Activated B cell treated with CpG ODN at 0.5 μM for 24 hours (primary cell): Measurements from ENCODE around the gene SLC24A2. TPM values are rescaled to one million over a fixed set of nuclear protein-coding genes. Genes with fewer than 3 reads are reported as not detected.

Experiments used
- ATAC-seq: fragments of 200-7000 bp; cut with Tn5 transposase; one replicate; pipeline ENCODE4 v1.10.0; 2021; ENCODE audit warnings: low read depth, mild to moderate bottlenecking, moderate library complexity
- CTCF ChIA-PET: fragments of 350-600 bp; sonication (Branson Sonifier 250); formaldehyde crosslinking; loops from one replicate; lab custom pipeline; 2021; ENCODE audit warnings: antibody characterized with exemption; lab: Charles Lee
- POLR2A ChIA-PET: fragments of 350-600 bp; sonication (Branson Sonifier 250); formaldehyde crosslinking; loops from one replicate; lab custom pipeline; 2021; ENCODE audit warnings: antibody characterized with exemption; lab: Charles Lee
- DNase-seq: peaks from one replicate; pipeline ENCODE4 v3.0.0; 2022
- H3K27ac Mint-ChIP-seq: one replicate; pipeline ENCODE4 v1.8.0; 2020; ENCODE audit warnings: mixed read lengths
- H3K27me3 Mint-ChIP-seq: one replicate; pipeline ENCODE4 v1.8.0; 2021; ENCODE audit warnings: mixed read lengths
- H3K36me3 Mint-ChIP-seq: one replicate; pipeline ENCODE4 v1.8.0; 2021; ENCODE audit warnings: low read depth, mixed read lengths
- H3K4me1 Mint-ChIP-seq: one replicate; pipeline ENCODE4 v1.8.0; 2021; ENCODE audit warnings: mixed read lengths
- H3K4me3 Mint-ChIP-seq: one replicate; pipeline ENCODE4 v1.8.0; 2020; ENCODE audit warnings: mild to moderate bottlenecking, mixed read lengths
- H3K9me3 Mint-ChIP-seq: one replicate; pipeline ENCODE4 v1.8.0; 2020; ENCODE audit warnings: mixed read lengths
- CTCF ChIP-seq: fragments of 200-600 bp; IDR thresholded peaks from one replicate; pipeline ENCODE4 v1.8.0; 2022; ENCODE audit warnings: antibody characterized with exemption, mild to moderate bottlenecking
- intact Hi-C: fragments of 100-400 bp; cut with micrococcal nuclease; formaldehyde crosslinking; loops from one replicate; pipeline ENCODE4 v1.15.1; 2024
- total RNA-seq: library from RNA; stranded (reverse); gene quantifications from 2 replicates; pipeline ENCODE4 v1.2.3, GENCODE V29; 2022

Gene SLC24A2
- total RNA-seq, 1 donor from 2014 or later, result not detected

- TF ChIP-seq CTCF, result no peak
- no peaks in the 10 kb centered on the region for H3K36me3 Mint-ChIP-seq
- DNase-seq (no peak), ATAC-seq (no peak)
- intact Hi-C loops, result no loop called here
- ChIA-PET CTCF (no interaction called here), POLR2A (no interaction called here)
- no peak overlapping the region for H3K27ac Mint-ChIP-seq
- no peaks in the 10 kb centered on the region for H3K27me3 Mint-ChIP-seq
- H3K4me3 Mint-ChIP-seq, result no peak overlapping the region
- peaks cover 17% of the 10 kb centered on the region for H3K9me3 Mint-ChIP-seq
- no peaks in the 10 kb centered on the region for H3K4me1 Mint-ChIP-seq
These were observed 23.4 kb upstream of the SLC24A2 start for GRCh38 chr9:19812194-19812593.

- intact Hi-C loops, result no loop called here
- Mint-ChIP-seq H3K27ac (no peak overlapping the region), H3K27me3 (no peaks in the 10 kb centered on the region), H3K4me3 (no peak overlapping the region), H3K4me1 (no peaks in the 10 kb centered on the region), H3K36me3 (no peaks in the 10 kb centered on the region), H3K9me3 (peaks cover 4% of the 10 kb centered on the region)
- POLR2A ChIA-PET, result no interaction called here
- ATAC-seq (no peak), DNase-seq (no peak)
- no peak for TF ChIP-seq CTCF
- CTCF ChIA-PET, result no interaction called here
These were observed 20.8 kb upstream of the SLC24A2 start for GRCh38 chr9:19809422-19810269.

GRCh38 chr9:19807182-19807892, 18.5 kb upstream of the SLC24A2 start:
- H3K9me3 Mint-ChIP-seq, result peaks cover 2% of the 10 kb centered on the region
- H3K4me3 Mint-ChIP-seq, result no peak overlapping the region
- no peak for DNase-seq
- no peaks in the 10 kb centered on the region for H3K36me3 Mint-ChIP-seq
- TF ChIP-seq CTCF, result no peak
- no peaks in the 10 kb centered on the region for H3K27me3 Mint-ChIP-seq
- intact Hi-C loops, result no loop called here
- POLR2A ChIA-PET, result no interaction called here
- no peaks in the 10 kb centered on the region for H3K4me1 Mint-ChIP-seq
- no peak overlapping the region for H3K27ac Mint-ChIP-seq
- CTCF ChIA-PET, result no interaction called here
- no peak for ATAC-seq

GRCh38 chr9:19804431-19804830, 15.6 kb upstream of the SLC24A2 start:
- Mint-ChIP-seq H3K36me3 (no peaks in the 10 kb centered on the region), H3K27ac (no peak overlapping the region), H3K4me3 (no peak overlapping the region), H3K27me3 (no peaks in the 10 kb centered on the region), H3K4me1 (no peaks in the 10 kb centered on the region), H3K9me3 (no peaks in the 10 kb centered on the region)
- intact Hi-C loops, result no loop called here
- ATAC-seq (no peak), DNase-seq (no peak)
- ChIA-PET CTCF (no interaction called here), POLR2A (no interaction called here)
- TF ChIP-seq CTCF, result no peak

GRCh38 chr9:19800884-19801283, 12.0 kb upstream of the SLC24A2 start:
- Mint-ChIP-seq H3K4me3 (no peak overlapping the region), H3K27ac (no peak overlapping the region), H3K27me3 (no peaks in the 10 kb centered on the region), H3K4me1 (no peaks in the 10 kb centered on the region), H3K36me3 (no peaks in the 10 kb centered on the region), H3K9me3 (no peaks in the 10 kb centered on the region)
- no peak for TF ChIP-seq CTCF
- POLR2A ChIA-PET, result no interaction called here
- no peak for DNase-seq
- intact Hi-C loops, result no loop called here
- no peak for ATAC-seq
- CTCF ChIA-PET, result no interaction called here
